GOT3 (cell line): ENCODE data around the gene ART3.
A peak's percentile ranks its signal among the peaks of the same experiment; 100 is the strongest.

Source experiments
- DNase-seq: peaks from one replicate; lab custom pipeline; 2025; ENCODE audit warnings: mixed read lengths; lab: John Stamatoyannopoulos, UW

The ART3 gene

DNA sequence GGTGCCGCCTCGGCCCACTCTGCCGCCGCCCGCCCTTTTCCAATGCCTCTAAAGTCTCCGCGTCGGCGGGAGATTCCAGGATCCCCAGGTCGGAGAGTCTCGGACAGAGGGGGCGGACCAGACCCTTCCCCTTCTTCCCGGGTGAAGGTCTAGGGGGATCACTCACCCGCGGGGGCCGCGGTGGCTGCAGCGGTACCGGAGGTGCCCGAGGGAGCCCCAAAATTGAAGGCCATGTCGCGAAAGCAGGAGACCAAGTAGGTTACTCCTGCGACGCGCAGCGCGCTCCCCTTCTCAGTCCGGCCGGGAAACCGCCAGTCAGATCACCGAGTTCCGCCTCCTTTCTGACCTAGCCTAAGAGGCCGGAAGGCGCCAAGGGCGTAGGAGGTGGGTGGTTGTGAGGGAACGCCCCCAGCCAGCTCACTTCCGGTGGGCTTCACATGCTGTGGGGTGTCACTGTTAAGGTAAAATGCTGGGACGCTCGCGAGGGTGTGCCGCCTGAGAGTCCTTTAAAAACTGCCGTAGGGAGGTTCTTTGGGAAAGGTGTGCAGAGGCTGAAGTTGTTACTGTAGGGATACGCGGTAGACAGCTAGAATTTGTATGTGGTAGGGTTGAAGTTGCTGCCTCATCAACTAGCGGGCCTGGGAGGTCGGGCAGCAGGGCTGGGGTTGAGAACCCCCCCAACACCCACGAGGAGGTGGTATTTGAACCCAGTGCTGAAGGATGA is 73.8 kb downstream of the ART3 start, which contains the start of gene NUP54:
Gene NUP54, minus strand, starts transcription at position 256 of the 724 bp plus-strand sequence. Its CDS starts 23 bp downstream, at position 233.
- peak; percentile 90 for DNase-seq

- no peak for DNase-seq
Observed at GRCh38 chr4:76153356-76153755, 78.8 kb downstream of the ART3 start.

GRCh38 chr4:76155979-76156378 is 81.5 kb downstream of the ART3 start:
- DNase-seq = no peak

DNA sequence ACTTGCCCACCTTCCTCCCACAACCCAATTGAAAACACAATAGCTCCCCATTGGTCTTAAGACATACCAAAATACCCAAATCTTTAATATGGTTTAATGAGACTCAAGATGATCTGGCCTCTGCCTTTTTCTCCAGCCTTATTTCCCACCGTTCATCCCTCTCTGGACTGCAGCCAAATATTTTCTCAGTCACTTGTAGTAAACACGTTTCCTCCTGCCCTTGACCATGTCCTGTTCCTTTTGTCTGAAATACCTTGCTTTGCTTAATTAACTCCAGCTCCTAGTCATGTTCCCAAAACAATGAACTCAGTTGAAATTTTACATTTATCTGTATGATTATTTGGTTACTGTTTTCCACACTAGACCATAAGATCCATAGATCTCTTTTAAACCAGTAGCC is 82.1 kb downstream of the ART3 start:
- DNase-seq = no peak

GRCh38 chr4:76160355-76160754 is 85.8 kb downstream of the ART3 start:
- DNase-seq = no peak
